ENCODE data around the gene AHNAK2.

DNA sequence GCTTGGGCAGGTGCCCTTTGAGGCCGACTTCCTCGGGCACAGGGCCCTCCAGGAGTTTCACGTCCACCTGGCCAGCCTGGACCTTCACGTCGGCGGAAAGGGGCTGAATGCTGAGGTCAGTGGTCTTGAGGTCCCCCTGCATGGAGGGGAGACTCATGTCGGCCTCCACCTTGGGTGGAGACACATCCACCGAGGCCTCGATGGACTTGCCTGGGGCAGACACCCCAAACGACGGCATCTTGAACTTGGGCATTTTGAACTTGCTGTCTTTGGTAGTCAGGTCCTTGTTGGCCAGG is 29.5 kb downstream of the AHNAK2 start:
- TF ChIP-seq, protein P1, sequence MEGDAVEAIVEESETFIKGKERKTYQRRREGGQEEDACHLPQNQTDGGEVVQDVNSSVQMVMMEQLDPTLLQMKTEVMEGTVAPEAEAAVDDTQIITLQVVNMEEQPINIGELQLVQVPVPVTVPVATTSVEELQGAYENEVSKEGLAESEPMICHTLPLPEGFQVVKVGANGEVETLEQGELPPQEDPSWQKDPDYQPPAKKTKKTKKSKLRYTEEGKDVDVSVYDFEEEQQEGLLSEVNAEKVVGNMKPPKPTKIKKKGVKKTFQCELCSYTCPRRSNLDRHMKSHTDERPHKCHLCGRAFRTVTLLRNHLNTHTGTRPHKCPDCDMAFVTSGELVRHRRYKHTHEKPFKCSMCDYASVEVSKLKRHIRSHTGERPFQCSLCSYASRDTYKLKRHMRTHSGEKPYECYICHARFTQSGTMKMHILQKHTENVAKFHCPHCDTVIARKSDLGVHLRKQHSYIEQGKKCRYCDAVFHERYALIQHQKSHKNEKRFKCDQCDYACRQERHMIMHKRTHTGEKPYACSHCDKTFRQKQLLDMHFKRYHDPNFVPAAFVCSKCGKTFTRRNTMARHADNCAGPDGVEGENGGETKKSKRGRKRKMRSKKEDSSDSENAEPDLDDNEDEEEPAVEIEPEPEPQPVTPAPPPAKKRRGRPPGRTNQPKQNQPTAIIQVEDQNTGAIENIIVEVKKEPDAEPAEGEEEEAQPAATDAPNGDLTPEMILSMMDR (conservative IDR thresholded peaks at IDR 0.05): no peak
- no peak for TF ChIP-seq EZH2 (IDR thresholded peaks at IDR 0.05; ENCODE audit: low read depth)
